T-helper 2 cell (primary cell): ENCODE measurements around the gene SMIM27.
"Not testable (repeated sequence)": the region's sequence is repeated elsewhere in the genome, so short reads cannot be mapped to it uniquely, and the experiment has no call there.

Experiments
- DNase-seq, 5 experiments: peaks; one replicate each; pipeline versions ENCODE4 v3.0.0 to v3.0.0-alpha.2; 2012 to 2022
- total RNA-seq, 2 donors: gene quantifications; one replicate each; lab custom pipeline; 2026; lab: John Stamatoyannopoulos, UW

Gene SMIM27
- 5.0 to 9.2 reads per million in 2 donors for total RNA-seq

- peak; percentile 78 to 95 (median 85) for DNase-seq
Observed at GRCh38 chr9:32552172-32552872, at the start of gene SMIM27, which contains the start of gene TOPORS. Gene SMIM27 (plus strand): TSS chr9:32552327. CDS start chr9:32552435, 108 bp downstream. Gene TOPORS (minus strand): TSS chr9:32552586. CDS start chr9:32552436, 150 bp downstream.

GRCh38 chr9:32502464-32502863 is 49.7 kb upstream of the SMIM27 start:
- DNase-seq: no peak

GRCh38 chr9:32503008-32503407 is 49.1 kb upstream of the SMIM27 start:
- no peak for DNase-seq

GRCh38 chr9:32508728-32509127 is 43.4 kb upstream of the SMIM27 start:
- no peak for DNase-seq

- no peak for DNase-seq
Observed at GRCh38 chr9:32516241-32516640, 35.9 kb upstream of the SMIM27 start.

- DNase-seq: no peak
Observed at GRCh38 chr9:32518276-32518675, 33.9 kb upstream of the SMIM27 start.

GRCh38 chr9:32523910-32524309 is 28.2 kb upstream of the SMIM27 start:
- DNase-seq: no peak

- DNase-seq: not testable (repeated sequence)
Observed at GRCh38 chr9:32524558-32524891, 27.6 kb upstream of the SMIM27 start.

- DNase-seq: peak in 1 of 5 experiments; percentile 50
Observed at GRCh38 chr9:32524892-32525708, 27.0 kb upstream of the SMIM27 start.

GRCh38 chr9:32525709-32526030 is 26.5 kb upstream of the SMIM27 start:
- no peak for DNase-seq

- peak; percentile 63 to 81 (median 77) for DNase-seq
Observed at GRCh38 chr9:32526041-32526706, 26.0 kb upstream of the SMIM27 start, which contains the start of gene RIGI. Gene RIGI (minus strand): TSS chr9:32526196. CDS start chr9:32526166, 30 bp downstream.

GRCh38 chr9:32526707-32527048 is 25.4 kb upstream of the SMIM27 start:
- no peak for DNase-seq

GRCh38 chr9:32533336-32533735 is 18.8 kb upstream of the SMIM27 start:
- no peak for DNase-seq

- DNase-seq: no peak
Observed at GRCh38 chr9:32533816-32534215, 18.3 kb upstream of the SMIM27 start.

GRCh38 chr9:32543047-32543446 is 9.1 kb upstream of the SMIM27 start:
- no peak for DNase-seq

GRCh38 chr9:32545884-32546283 is 6.2 kb upstream of the SMIM27 start:
- no peak for DNase-seq

GRCh38 chr9:32548213-32548612 is 3.9 kb upstream of the SMIM27 start:
- not testable (repeated sequence) for DNase-seq

- DNase-seq: peak in 1 of 5 experiments; percentile 9
Observed at GRCh38 chr9:32550150-32550561, 2.0 kb upstream of the SMIM27 start.

- peak; percentile 86 to 97 (median 96) for DNase-seq
Observed at GRCh38 chr9:32550562-32551275, 1.4 kb upstream of the SMIM27 start.

- peak in 4 of 5 experiments; percentile 25 to 78 (median 36) for DNase-seq
Observed at GRCh38 chr9:32551276-32552051, 663 bp upstream of the SMIM27 start.

- DNase-seq: no peak
Observed at GRCh38 chr9:32554107-32554506, 2.0 kb downstream of the SMIM27 start.

- no peak for DNase-seq
Observed at GRCh38 chr9:32554591-32554990, 2.5 kb downstream of the SMIM27 start.
